NCI-H1417 (cell line): ENCODE data around the gene ZNG1A.
"Not testable (repeated sequence)": the region's sequence is repeated elsewhere in the genome, so short reads cannot be mapped to it uniquely, and the experiment has no call there.

Experiments
- DNase-seq, 3 experiments: peaks; one replicate each; lab custom pipeline; 2025; lab: John Stamatoyannopoulos, UW

ZNG1A gene

GRCh38 chr9:98775-99174 is 80.1 kb downstream of the ZNG1A start:
- DNase-seq: not testable (repeated sequence)

GRCh38 chr9:94992-95391 is 83.9 kb downstream of the ZNG1A start:
- DNase-seq: not testable (repeated sequence)

- not testable (repeated sequence) for DNase-seq
Measured at GRCh38 chr9:94323-94722, 84.5 kb downstream of the ZNG1A start.

GRCh38 chr9:93909-94308 is 84.9 kb downstream of the ZNG1A start:
- DNase-seq: not testable (repeated sequence)

- DNase-seq: not testable (repeated sequence)
Measured at GRCh38 chr9:90851-91250, 88.0 kb downstream of the ZNG1A start.

- DNase-seq: not testable (repeated sequence)
Measured at GRCh38 chr9:88396-89037, 90.3 kb downstream of the ZNG1A start.

GRCh38 chr9:87860-88259 is 91.0 kb downstream of the ZNG1A start:
- not testable (repeated sequence) for DNase-seq

- DNase-seq: not testable (repeated sequence)
Measured at GRCh38 chr9:87105-87504, 91.8 kb downstream of the ZNG1A start.

GRCh38 chr9:86697-87096 is 92.2 kb downstream of the ZNG1A start:
- not testable (repeated sequence) for DNase-seq

GRCh38 chr9:82932-83689 is 95.7 kb downstream of the ZNG1A start:
- not testable (repeated sequence) for DNase-seq

- not testable (repeated sequence) for DNase-seq
Measured at GRCh38 chr9:78333-78732, 100.5 kb downstream of the ZNG1A start.

- DNase-seq: not testable (repeated sequence)
Measured at GRCh38 chr9:76389-76788, 102.5 kb downstream of the ZNG1A start.

- not testable (repeated sequence) for DNase-seq
Measured at GRCh38 chr9:73900-74525, 104.8 kb downstream of the ZNG1A start.

- DNase-seq: peak in 2 of 3 experiments; percentile 7 to 32
Measured at GRCh38 chr9:73076-73899, 105.6 kb downstream of the ZNG1A start.
